Smooth muscle cell of the brain vasculature (primary cell): ENCODE results near the gene DGKQ.
"Not testable (repeated sequence)": the region's sequence is repeated elsewhere in the genome, so short reads cannot be mapped to it uniquely, and the experiment has no call there.

Experiments used
- DNase-seq: peaks from one replicate; pipeline ENCODE4 v3.0.0-alpha.2; 2012; ENCODE audit warnings: low read depth, low spot score

The DGKQ gene

DNA sequence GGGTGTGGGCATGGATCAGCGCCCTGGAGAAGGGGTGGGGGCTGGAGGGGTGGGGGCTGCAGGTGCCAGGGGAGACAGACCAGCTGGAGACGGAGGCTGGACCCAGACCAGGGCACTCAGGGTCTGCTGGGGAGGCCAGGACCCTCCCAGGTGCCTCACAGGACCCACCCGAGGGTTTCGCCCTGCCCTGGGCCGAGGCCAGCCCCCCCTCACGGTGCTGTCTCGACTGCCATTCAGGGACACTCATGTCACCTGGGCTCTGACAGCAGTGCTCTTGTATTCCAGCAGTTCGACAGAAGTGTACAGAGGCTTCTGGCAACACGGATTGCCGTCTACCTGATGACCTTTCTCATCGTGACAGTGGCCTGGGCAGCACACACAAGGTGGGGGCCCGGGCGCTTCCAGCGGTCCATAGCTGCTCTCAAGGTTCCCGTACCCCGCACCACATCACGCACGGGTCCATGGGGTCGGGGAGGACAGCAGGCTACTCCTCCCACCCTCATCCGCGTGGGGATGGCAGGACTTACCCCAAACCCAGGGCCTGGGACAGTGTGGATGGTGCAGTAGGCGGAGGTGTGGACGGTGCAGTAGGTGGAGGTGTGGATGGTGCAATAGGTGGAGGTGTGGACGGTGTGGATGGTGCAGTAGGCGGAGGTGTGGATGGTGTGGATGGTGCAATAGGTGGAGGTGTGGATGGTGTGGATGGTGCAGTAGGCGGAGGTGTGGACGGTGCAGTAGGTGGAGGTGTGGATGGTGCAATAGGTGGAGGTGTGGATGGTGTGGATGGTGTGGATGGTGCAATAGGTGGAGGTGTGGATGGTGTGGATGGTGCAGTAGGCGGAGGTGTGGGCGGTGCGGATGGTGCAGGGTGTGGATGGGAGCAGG is 23.0 kb downstream of the DGKQ start:
- DNase-seq: no peak

DNA sequence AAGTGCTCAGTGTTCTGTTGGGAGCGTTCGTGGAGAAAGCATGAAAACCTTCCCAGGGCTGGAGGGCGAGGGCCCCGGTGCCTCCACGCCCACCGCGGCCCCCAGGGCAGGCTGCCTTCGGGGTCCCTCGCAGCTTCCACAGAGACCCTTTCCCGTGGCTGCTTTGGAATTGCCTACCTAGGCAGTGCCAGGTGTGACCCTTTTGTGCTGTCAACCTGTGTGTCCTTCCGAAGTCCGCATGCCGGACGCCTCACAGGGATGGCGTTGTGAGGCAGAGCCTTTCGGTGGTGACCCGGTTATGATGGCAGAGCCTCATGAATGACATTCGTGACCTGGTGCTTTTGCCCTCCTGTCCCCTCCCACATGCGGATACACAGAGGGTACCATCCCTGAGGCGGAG is 23.7 kb downstream of the DGKQ start:
- no peak for DNase-seq

DNA sequence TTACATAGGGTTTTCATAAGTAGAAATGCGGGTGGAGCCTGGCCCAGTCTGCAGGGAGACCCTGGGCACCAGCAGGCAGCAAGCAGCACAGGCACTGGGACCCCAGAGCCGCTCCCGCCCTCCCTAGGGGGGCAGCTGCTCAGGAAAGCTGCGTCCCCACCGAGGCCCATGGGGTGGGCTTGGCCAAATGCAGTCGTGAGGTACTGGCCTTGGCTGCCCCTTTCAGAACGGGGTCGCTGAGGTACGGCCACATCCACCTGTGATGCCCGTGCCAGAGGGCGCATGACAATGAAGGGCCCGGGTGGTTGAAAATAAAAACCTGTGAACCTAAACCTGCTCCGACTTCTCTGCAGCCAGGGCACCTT is 24.5 kb downstream of the DGKQ start:
- DNase-seq: no peak

DNA sequence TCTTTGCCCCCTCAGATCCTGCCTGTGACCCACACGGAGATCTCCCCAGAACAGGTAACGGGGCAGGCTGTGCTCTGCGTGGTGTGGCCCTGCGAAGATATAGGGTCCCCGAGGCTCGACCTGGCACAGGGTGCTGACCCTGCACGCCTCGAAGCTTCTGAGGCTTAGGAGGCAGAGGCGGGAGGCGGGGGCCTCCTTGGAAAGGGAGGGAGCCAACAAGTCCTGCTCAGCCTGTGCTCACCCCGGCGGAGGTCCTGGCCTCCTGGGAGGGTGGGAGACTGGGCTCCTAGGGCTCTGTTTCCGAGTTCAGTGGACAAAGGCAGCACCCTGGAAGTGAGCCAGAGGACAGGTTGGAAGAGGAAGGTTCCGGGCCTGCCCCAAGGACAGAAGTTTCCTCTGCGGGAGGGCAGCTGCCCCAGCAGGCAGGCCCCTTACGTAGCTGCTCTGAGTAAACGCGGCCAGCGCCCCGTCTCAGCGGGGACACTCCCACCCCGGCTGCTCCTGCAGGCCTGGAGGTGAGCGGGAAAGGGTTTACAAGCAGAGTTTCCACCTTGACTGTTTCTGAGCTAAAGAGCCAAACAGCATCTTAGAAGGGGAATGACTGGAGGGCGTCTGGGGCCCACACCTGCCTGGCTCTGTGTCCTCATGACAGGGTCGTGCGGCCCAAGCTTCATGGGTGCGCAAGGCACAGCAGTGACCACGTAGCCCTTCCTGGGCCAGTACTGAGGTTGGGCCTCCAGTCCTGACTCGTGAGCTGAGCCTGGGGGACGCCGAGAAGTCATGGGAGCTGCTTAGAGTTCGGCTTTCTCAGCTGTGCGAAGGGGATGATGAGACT is 25.1 kb downstream of the DGKQ start:
- no peak for DNase-seq

DNA sequence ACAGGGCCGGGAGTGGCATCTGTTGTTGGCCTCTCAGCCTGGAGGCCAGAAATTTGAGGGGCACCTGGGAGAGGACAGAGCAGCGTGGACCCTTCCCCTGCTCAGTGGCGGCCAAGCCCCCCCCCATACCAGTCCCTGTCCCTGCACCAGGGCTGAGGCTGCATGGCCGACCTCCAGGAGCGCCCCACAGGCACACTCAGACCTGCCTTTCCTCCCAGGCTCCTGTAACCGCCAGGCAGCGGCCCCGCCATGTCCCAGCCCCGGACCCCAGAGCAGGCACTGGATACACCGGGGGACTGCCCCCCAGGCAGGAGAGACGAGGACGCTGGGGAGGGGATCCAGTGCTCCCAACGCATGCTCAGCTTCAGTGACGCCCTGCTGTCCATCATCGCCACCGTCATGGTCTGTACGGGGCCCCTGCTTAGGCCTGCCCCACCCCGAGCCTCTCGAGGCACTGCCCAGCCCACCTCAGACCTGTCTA is 25.8 kb downstream of the DGKQ start:
- DNase-seq: no peak

DNA sequence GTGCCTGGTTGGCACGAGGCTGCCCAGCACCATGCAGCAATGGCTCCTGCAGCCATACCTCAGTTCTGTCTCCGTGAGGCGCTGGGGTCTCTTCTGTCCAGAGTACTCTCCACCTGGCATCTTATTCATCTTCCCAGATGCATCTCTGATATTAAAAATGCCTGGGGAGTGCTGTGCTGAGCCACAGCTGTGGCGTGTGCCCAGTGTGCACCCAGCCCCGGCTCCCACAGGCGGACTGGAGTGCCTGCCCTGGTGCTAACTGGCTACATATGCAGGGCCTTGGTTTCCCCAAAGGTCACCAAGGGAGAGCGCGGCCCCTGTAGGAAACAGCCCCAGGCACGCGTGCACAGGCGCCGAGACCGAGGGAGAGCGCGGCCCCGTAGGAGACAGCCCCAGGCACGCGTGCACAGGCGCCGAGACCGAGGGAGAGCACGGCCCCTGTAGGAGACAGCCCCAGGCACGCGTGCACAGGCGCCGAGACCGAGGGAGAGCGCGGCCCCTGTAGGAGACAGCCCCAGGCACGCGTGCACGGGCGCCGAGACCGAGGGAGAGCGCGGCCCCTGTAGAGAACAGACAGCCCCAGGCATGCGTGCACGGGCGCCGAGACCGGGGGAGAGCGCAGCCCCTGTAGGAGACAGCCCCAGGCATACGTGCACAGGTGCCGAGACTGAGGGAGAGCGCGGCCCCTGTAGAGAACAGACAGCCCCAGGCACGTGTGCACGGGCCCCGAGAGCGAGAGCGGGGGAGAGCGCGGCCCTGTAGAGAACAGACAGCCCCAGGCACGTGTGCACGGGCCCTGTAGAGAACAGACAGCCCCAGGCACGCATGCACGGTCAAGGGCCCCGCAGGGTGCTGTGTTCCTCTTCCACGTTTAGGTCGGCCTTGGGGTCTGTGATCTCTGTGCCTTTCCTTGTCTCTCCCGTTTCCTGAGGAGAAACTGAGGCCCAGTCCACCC is 26.6 kb downstream of the DGKQ start:
- no peak for DNase-seq

DNA sequence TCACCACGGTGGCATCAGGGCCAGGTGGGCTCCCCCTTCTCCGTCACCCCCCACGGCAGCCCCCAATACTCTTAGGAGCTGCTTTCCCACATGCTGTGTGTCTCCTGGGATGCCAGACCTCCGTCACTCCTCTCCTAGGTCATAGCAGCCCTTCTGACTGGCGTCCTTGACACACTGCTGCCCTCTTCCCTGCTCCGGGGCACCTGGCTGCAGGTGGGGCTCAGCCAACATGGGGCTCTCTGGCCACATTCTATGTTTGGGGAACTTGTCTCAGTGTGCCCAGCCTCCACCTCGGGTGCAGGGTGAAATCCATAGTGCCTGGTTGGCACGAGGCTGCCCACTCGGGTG is 27.3 kb downstream of the DGKQ start:
- DNase-seq: no peak

DNA sequence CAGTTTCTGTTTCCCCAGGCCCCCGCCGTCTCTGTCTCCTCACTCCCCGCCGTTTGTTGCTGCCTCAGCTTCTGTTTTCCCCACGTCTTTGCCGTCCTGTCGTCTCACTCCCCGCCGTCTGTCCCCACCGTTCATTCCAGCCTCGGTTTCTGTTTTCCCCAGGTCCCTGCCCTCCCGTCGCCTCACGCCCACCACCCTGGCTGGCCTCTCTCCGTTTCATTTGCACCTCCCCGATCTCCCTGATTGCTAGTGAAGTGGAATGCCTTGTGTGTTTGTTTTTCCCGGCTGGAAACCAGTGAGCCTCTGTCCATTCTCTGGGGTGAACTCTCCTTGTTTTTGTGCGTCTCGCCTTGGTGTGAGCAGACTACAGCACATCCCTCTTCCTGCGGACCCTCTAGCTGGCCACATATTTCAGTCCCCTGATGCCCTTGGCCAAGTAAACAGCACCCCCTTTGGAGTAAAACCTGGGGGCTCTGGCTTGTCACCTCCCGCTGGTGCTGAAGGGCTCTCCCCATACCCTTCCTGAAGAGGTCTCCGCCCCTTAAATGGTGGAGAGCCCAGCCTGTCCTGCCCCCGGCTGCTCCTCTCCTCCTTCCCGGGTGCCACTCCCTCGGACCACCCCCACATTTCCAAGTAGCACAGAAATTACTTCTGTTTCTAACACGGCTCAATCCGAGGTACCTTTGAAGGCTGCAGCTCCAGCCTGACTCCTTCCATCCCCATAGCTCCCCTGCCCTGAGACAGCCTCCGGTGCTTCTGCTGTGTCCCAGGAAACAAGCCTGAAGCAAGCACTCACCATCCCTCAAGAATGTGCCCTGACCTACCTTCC is 27.9 kb downstream of the DGKQ start:
- no peak for DNase-seq

DNA sequence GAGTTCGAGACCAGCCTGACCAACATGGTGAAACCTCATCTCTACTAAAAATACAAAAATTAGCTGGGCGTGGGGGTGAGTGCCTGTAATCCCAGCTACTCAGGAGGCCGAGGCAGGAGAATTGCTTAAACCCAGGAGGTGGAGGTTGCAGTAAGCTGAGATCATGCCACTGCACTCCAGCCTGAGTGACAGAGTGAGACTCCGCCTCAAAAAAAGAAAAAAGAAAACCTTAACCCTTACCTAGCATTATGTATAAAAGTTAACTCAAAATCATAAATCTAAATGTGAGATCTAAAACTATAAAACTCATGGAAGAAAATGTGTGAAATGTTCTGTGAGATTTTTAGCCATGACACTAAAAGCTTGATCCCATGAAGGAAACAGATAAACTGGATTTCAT is 33.9 kb downstream of the DGKQ start:
- not testable (repeated sequence) for DNase-seq

DNA sequence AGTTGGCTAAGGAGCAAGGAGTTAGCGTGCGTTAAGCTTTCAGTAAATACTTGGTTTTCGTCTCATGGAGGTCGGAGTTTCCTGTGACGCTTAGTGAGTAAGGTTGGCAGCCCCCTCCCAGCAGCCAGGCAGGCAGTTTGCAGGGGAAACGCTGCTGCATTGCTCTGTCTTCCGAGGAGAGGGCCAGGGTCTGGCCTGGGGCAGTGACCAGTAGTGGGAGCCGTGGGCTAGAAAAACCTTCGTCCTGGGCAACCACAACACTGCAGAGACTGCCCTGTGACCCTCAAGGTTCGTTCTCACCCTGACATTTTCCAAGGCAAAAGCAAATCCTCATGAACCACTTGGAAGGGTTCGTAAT is 40.7 kb downstream of the DGKQ start:
- no peak for DNase-seq

DNA sequence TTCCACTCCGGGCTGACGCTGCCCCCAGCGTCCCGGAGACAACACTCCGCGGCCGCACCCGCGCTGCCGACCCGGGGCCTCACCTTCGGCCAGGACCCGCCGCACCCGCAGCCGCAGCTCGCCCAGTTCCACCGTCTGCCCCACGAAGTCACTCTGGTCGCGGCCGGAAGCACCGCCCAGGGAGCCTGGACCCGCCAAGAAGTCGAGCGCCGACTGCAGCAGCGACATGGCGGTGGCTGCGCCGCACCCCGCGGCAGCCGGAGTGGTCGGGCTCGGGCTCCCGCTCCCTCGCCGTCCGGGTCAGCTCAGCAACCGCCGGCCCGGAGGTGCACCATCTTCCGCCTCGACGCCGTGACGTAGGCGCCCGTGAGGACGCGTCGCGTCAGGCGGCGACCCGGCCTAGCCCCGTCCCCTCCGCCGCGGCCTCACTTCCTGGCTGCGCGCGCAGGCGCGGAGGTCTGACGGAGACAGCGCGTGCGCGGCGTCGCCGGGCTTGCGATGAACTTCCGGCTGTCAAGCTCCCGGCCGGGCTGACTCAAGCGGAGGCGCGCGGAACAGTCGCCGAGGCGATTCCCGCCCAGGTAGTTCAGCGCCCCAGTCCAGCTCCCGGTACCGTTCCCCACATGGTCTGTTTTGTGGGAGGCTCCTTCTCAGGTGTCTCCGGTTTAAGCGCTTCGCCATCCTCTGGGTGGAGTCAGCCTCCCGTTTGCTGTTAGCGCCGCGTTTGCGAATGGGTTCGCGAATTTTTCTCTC is 41.2 kb downstream of the DGKQ start, which contains the start of the genes GAK and TMEM175:
GAK (minus strand) TSS at position 357 of the 753 bp plus-strand sequence; CDS start at position 228, 129 bp downstream.
TMEM175 (plus strand) TSS at position 501 of the 753 bp plus-strand sequence. CDS start 15,280 bp downstream, outside the sequence.
- DNase-seq: peak; percentile 90

DNA sequence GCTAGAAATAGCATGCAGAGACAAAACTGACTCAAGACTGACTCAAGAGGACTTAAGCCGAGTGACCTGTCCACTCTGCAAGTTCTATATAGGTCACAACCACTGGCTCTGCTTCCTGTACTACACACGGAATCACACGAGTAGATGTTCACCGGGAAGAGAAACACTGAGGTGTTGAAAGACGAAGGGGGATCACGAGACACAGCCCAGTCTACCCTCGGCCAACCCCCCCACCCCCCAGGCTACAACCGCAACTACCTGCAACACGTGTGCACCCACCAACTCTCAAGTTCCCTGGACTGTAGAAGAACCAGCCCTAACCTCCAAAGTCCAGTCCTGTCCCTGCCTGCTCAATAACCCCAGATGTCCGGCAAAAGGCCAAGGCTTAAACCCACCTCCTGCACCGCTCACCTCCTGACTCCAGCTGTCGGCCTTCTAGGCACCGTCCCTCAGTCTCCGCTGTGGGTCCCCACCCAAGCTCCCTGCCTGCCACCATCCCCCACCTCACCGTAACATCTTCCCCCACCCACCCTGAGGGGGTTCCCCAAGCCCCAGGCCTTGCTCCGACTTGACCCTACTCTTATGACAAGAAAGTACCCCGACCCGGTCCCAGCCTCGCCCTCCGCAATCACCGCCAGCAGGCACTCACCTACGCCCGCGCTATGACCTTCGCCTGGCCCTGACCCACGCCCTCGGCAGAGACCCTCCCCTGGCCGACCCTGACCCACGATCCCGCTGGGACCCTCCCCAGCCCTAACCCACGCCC is 42.0 kb downstream of the DGKQ start:
- DNase-seq: no peak

DNA sequence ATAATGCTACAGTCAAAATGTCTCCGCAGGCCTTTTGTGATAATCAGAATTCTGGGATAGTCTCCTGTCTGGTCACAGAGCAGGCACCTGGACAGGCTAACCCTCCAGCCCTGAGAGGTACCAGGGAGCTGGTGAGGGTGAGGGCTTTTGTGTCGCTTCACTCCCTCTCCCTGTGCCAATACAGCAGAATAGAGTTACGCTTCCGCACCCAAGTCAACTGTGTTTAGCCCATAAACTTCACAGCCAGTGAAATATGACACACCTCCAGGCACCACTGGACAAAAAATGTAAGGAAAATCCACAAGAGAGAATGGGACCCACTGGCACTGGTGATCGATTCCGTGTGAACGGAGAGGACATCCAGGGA is 42.6 kb downstream of the DGKQ start:
- DNase-seq: no peak

DNA sequence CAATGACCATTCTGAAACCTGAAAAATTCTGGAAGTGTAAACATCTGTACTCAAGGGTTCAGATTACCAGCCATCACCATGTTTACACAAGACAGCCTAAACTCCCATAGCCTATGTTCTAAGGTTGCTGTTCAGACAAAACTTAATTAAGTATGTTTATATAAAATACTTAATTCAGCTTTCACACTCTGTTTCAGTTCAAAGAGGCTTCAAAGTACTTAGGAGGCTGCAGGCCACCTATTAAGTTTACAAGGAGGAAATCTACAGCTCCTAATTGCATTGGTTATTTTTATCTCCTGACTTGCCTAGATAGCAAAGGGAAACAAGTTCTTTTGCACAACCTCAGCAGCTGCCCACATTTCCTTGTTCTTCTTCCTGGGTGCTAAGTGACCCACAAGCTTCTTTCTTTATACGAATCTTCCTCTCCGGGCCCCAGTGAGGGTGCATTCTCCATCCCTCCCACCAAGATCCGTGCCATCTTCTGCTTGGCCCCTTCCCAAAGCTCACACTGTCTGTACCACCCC is 43.3 kb downstream of the DGKQ start:
- DNase-seq: no peak

DNA sequence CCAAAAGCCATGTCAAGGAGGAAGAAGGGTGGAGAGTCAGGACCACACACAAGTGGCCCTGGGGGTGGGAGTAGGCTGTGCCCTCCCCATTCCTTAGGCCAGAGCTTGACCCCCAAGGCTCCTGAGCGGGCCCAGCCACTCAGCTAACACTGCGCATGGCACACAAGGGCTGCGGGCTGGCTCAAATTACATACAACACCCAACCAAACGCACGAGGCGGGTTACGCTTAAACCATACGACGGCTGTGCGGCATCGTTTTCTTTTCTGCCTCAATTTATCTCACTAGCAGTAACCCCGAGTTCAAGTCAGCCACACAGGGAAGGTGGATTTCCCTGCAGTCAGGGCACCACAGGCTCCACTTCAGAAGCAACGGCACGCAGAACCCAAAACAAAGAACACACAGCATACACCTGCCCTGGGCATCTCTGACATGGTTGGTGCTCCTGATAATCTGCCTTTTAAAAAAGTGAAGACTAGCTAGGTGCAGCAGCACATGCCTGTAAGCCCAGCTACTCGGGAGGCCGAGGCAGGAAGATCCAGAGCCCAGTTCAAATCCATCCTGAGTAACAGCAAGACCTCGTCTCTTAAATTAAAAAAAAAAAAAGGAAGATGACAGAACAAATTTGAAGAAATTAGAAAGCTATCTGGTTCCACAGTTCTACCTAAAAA is 44.1 kb downstream of the DGKQ start:
- DNase-seq: no peak

DNA sequence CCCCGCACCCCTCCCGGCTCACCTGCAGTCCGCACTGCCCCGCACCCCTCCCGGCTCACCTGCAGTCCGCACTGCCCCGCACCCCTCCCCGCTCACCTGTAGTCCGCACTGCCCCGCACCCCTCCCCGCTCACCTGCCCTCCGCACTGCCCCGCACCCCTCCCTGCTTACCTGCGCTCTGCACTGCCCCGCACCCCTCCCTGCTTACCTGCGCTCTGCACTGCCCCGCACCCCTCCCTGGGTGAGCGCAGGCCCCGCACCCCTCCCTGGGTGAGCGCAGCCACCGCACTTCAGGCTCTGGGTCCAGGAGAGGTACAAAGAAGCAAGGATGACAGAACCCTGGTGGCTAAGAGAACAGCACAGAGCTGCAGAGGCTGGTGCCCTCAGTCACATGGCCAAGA is 45.8 kb downstream of the DGKQ start:
- not testable (repeated sequence) for DNase-seq

DNA sequence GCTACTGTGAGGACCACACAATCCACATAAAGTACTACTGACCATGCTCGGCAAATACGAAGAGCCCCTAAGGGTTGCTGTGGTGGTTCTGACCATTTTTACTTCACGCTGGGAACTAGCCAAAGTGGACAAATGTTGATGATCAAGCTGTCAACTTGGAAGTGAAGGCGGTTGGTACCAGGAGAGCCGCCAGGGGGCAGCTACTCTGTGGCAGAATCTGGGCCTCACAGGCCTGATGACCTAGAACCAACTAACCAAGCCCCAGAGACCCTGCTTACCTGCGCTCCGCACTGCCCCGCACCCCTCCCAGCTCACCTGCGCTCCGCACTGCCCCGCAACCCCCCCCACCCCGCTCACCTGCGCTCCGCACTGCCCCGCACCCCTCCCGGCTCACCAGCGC is 46.8 kb downstream of the DGKQ start:
- no peak for DNase-seq

DNA sequence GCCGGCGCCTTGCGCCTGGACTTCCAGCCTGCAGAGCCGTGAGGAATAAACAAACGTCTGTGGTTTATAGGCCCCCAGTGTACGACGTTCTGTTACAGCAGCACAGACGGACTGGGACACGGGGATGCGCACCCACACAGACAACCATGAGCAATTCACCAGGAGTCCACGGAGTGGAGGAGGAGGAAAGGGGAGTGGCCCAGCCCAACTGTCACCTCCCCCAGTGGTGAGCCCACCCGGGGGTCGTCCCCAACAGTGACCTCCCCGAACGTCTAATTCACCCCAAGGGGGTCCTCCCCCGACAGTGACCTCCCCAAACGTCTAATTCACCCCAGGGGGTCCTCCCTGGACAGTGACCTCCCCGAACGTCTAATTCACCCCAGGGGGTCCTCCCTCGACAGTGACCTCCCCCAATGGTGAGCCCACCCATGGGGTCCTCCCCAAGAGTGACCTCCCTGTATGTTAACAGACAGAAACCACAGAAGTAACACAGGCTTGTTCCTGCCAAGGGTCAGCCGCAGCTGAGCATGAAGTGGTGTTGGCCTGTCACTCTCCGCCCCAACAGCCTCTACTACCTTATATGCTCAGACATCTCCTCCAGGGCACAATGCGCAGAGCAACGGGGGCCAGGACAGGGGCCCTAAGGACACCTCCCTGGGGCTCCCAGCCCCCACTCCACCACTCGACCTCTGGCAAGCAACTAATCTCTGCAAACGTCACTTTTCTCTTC is 47.4 kb downstream of the DGKQ start:
- no peak for DNase-seq
